Activated naive CD4-positive, alpha-beta T cell (primary cell): ENCODE results near the gene OR13C8.

Experiments used
- DNase-seq, 4 experiments: peaks; one replicate each; lab custom pipeline; 2025; lab: John Stamatoyannopoulos, UW

Gene OR13C8

DNA sequence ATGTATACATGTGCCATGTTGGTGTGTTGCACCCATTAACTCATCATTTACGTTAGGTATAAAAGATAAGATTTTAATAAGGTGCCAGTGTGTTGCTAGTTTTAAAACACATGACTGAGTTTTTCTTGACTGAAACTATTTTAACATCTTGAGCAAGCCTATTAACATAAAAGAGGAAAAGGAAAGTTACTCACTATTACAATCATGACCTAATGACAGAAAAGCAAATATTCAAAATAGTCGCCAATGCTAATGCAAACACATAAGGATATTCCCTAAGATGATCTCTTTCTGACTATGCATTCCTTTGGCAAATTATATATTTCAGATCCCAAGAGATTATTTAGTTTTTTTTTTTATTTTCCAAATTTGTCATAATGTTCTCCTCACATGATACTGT, 42.2 kb downstream of the OR13C8 start:
- DNase-seq: no peak

DNA sequence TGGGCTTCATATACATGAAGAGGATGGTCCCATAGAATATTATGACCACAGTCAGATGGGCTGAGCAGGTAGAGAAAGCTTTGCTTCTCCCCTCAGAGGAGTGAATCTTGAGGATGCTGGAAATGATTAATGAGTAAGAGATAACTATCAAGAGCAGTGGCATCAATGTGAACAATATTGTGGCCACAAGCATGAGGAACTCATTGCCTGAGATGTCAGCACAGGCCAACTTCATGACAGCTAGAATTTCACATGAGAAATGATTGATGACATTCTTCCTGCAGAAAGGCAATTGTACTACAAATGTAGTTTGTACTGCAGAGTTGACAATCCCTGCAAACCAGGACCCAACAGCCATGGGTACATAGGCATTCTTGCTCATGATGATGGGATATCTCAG, 48.5 kb downstream of the OR13C8 start:
- no peak for DNase-seq

DNA sequence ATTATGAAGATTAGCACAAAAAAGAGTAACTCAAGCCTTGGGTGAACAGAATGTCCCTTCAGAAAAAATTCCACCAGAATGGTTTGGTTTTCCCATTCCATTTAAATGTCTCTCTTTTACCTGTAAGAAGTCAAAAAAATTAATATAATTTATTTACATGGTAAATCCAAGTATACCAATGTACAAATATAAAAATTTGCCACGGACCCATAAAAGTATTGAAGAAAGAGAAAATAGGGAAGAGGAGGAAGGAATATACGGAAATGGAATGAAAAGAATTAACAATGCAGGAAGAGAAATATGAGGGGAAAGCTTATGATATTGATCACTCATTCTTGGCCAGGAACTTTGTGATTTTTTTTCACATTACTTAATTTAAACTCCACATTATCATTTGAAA, 49.1 kb downstream of the OR13C8 start, which contains the start of gene OR13C9:
TSS of gene OR13C9 (minus strand) at position 101 of the 400 bp plus-strand sequence. CDS start at position 101, 0 bp downstream.
- DNase-seq: no peak
